Ascending aorta (tissue), 2 donors: ENCODE measurements around the gene NAV2. TPM values are rescaled to one million over a fixed set of nuclear protein-coding genes. Genes with fewer than 3 reads are reported as not detected.

Experiments
- DNase-seq, 2 donors: peaks; one replicate each; pipeline ENCODE4 v3.0.0-alpha.2; 2019; ENCODE audit warnings: low spot score in 2 of 2
- H3K27ac ChIP-seq, 2 donors: fragments of 200-600 bp; sonication (generic); one replicate each; pipeline ENCODE4 v1.5.1; 2016 to 2017; ENCODE audit warnings: mild to moderate bottlenecking in 1 of 2
- H3K27me3 ChIP-seq: fragments of 200-600 bp; sonication (generic); one replicate; pipeline ENCODE4 v1.5.1; 2017
- H3K36me3 ChIP-seq, 2 donors: fragments of 200-600 bp; sonication (generic); one replicate each; pipeline ENCODE4 v1.5.1; 2016
- H3K4me1 ChIP-seq, 2 donors: fragments of 200-600 bp; sonication (generic); one replicate each; pipeline ENCODE4 v1.5.1; 2016 to 2017; ENCODE audit warnings: mild to moderate bottlenecking in 1 of 2
- H3K4me3 ChIP-seq, 2 donors: fragments of 200-600 bp; sonication (generic); one replicate each; pipeline ENCODE4 v1.5.1; 2016 to 2017; ENCODE audit warnings: mild to moderate bottlenecking in 1 of 2
- H3K9me3 ChIP-seq, 2 donors: fragments of 200-600 bp; sonication (generic); one replicate each; pipeline ENCODE4 v1.5.1; 2016
- CTCF ChIP-seq, 3 experiments: fragments of 200-600 bp in 2 of 3; fragments of 450-650 bp in 1 of 3; sonication (generic) in 2 of 3; IDR thresholded peaks; one replicate each; pipeline ENCODE4 v1.5.1; 2016 to 2019; ENCODE audit warnings: antibody characterized with exemption in 3 of 3, mild to moderate bottlenecking in 1 of 3, moderate library complexity in 1 of 3
- intact Hi-C: fragments of 100-400 bp; cut with DNase I; formaldehyde crosslinking; loops from one replicate; pipeline ENCODE4 v1.15.1; 2023
- total RNA-seq: library from RNA; depleted of rRNA; stranded (reverse); fragments of >200 nt; gene quantifications from one replicate; pipeline ENCODE4 v1.1.0, GENCODE V29; 2016

Gene NAV2
- total RNA-seq, 1 donor from 2014 or later: 62.6 TPM

GRCh38 chr11:20161923-20162744 lies 449.5 kb downstream of the NAV2 start:
- no peak for TF ChIP-seq CTCF (IDR thresholded peaks at IDR 0.05)
- intact Hi-C loops: no loop called here
- DNase-seq: no peak
- Histone ChIP-seq H3K4me1 (peaks cover 8 to 9% of the 10 kb centered on the region in 2 donors), H3K4me3 (no peak overlapping the region), H3K27me3 (peaks cover 37% of the 10 kb centered on the region), H3K36me3 (no peaks in the 10 kb centered on the region), H3K27ac (no peak overlapping the region), H3K9me3 (no peaks in the 10 kb centered on the region)

GRCh38 chr11:20162824-20163782 lies 450.5 kb downstream of the NAV2 start:
- H3K4me3 ChIP-seq: peak overlapping the region; percentile 46 to 53
- DNase-seq: no peak
- TF ChIP-seq CTCF (IDR thresholded peaks at IDR 0.05): no peak

GRCh38 chr11:20163783-20164481 lies 451.3 kb downstream of the NAV2 start:
- no peak overlapping the region for H3K27ac ChIP-seq
- no peaks in the 10 kb centered on the region for H3K36me3 ChIP-seq
- peaks cover 27% of the 10 kb centered on the region for H3K27me3 ChIP-seq
- H3K4me3 ChIP-seq: peak overlapping the region; percentile 46 to 53
- peaks cover 7 to 9% of the 10 kb centered on the region in 2 donors for H3K4me1 ChIP-seq
- no peak for TF ChIP-seq CTCF (IDR thresholded peaks at IDR 0.05)
- H3K9me3 ChIP-seq: no peaks in the 10 kb centered on the region
- intact Hi-C loops: no loop called here
- no peak for DNase-seq

More at GRCh38 chr11:20162824-20163782, 450.5 kb downstream of the NAV2 start:
- H3K4me1 ChIP-seq: peaks cover 7 to 9% of the 10 kb centered on the region in 2 donors
- peaks cover 35% of the 10 kb centered on the region for H3K27me3 ChIP-seq
- no peak overlapping the region for H3K27ac ChIP-seq
- no peaks in the 10 kb centered on the region for H3K36me3 ChIP-seq
- intact Hi-C loops: no loop called here
- no peaks in the 10 kb centered on the region for H3K9me3 ChIP-seq
